Endometrium (tissue), 2 donors: ENCODE results near the gene SOWAHC.
"Not testable (repeated sequence)": the region's sequence is repeated elsewhere in the genome, so short reads cannot be mapped to it uniquely, and the experiment has no call there.

ENCODE experiments used
- FAIRE-seq: peaks from 2 replicates; lab custom pipeline; 2012; peaks lifted over from hg19 to GRCh38; lab: Jason Lieb, UNC
- donor health status: control.
- donor health status: control.

SOWAHC gene

GRCh38 chr2:109615637-109616144 lies 1.5 kb downstream of the SOWAHC start:
- no peak for FAIRE-seq

GRCh38 chr2:109616184-109616583 lies 2.0 kb downstream of the SOWAHC start:
- FAIRE-seq: no peak

- no peak for FAIRE-seq
Observed at GRCh38 chr2:109619032-109619615, 5.0 kb downstream of the SOWAHC start.

GRCh38 chr2:109623297-109623696 lies 9.1 kb downstream of the SOWAHC start:
- FAIRE-seq: no peak

DNA sequence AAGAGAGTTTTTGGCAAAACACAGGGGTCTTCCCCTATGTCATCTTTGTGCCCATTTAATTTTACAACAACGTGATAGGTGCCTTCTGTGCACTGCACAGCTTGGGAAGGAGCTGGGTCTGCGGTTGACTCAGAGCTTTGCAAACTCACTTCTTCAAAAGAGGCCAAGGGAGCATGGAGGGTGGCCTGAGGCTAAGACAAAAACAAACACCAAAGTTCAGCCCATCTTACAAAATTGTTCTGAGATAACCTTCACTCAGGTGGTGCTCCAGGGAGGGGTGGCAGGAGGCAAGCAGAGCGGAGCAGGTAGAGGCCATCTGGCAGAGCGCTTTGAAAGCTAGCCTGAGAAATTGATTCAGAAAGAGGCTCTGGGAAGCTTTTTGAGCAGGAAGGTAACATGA lies 9.8 kb downstream of the SOWAHC start:
- FAIRE-seq: no peak

DNA sequence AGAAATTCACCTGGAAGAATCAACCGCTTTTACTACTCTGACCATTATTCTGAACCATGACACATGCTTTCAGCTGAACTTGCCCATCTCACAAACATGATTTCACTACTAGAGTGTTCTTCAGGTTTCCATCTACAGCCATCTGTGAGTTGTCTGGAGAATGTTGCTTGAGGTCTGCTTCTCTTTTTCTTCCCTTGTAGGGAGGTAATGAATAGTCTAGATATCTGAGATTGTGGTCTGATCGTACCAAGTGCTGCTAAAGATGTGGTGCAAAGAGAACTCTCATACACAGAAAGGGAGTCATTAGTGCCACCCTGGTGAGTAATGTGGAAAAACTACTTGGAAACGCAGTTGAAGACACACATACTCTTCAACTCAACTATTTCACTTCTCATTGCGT lies 10.2 kb downstream of the SOWAHC start:
- no peak for FAIRE-seq

GRCh38 chr2:109628321-109628720 lies 14.2 kb downstream of the SOWAHC start:
- not testable (repeated sequence) for FAIRE-seq

DNA sequence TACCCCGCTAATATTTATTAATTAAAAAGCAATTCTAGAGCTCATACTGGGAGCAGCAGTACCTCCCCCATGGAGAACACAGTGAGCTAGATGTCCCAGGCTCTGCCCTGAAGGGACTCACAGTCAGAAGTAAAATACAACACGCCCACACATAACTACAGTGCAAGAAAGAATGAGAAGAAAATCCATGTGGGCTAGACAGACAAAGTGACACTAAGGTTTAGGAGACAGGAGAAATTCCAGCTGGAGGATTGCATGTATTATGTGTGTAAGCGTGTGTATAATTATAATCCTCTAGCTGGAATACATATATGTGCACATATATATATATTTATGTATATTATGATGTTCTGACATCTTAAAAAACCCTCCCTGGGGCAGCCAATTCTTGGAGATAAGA lies 15.7 kb downstream of the SOWAHC start:
- FAIRE-seq: no peak

DNA sequence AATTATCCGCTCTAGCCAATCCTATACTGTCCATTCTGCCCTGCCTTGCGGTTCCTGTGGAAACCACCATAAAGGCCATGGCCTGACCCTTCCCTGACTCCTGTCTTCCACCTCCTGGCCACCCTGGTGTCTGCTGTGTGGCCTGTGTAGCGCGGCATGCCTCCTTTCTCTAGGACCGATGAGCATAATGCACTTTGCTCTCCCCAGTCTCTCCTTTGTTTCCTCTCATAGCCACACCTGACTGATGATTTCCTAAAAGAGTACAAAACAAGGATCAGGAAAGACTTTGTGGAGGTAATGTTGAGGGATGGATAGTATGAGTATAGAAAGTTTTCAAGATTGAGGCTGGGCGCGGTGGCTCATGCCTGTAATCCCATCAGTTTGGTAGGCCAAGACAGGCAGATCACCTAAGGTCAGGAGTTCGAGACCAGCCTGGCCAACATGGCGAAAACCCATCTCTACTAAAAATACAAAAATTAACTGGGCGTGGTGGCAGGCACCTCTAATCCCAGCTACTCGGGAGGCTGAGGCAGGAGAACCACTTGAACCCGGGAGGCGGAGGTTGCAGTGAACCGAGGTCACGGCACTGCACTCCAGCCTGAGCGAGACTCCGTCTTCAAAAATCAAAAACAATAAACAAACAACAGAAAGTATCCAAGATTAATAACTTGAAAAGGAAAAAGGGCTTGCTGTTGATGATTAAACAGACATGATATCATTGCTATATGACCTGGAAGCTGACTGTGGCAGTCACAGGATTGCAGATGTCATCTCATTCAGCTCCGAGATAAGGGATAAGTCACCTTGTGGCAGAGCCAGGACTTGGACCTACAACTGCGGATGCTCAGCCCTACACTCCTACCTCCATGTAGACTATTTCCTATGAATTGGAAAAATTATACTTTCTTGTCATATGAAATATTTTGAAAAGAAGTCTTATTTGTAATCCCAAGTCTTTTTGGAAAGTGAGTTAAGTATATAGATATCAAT lies 16.6 kb downstream of the SOWAHC start:
- FAIRE-seq: no peak

GRCh38 chr2:109631741-109632140 lies 17.6 kb downstream of the SOWAHC start:
- no peak for FAIRE-seq

- FAIRE-seq: no peak
Observed at GRCh38 chr2:109632158-109632789, 18.1 kb downstream of the SOWAHC start.

DNA sequence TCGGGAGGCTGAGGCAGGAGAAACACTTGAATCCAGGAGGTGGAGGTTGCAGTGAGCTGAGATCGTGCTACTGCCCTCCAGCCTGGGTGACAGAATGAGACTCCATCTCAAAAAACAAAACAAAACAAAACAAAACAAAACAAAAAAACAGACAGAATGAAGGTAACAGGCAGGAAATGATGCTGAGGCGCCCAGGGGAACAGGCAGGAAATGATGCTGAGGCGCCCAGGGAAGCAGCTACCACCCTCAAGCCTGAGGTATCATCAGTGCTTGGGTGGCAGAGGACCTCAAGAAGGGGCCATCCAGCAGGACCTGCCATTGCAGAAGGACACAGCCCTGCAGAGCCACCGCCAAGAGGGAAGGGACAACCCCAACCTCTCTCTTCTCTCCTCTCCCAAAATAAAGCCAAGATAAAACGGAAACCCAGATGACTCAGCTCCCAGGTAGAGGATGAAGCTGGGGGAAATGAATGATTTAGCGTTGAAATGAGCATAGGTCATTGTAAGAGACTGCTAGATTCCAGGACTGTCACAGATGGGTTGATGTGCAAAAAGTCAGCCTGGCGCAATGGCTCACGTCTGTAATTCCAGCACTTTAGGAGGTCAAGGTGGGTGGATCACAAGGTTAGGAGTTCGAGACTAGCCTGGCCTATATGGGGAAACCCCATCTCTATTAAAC lies 19.3 kb downstream of the SOWAHC start:
- no peak for FAIRE-seq

DNA sequence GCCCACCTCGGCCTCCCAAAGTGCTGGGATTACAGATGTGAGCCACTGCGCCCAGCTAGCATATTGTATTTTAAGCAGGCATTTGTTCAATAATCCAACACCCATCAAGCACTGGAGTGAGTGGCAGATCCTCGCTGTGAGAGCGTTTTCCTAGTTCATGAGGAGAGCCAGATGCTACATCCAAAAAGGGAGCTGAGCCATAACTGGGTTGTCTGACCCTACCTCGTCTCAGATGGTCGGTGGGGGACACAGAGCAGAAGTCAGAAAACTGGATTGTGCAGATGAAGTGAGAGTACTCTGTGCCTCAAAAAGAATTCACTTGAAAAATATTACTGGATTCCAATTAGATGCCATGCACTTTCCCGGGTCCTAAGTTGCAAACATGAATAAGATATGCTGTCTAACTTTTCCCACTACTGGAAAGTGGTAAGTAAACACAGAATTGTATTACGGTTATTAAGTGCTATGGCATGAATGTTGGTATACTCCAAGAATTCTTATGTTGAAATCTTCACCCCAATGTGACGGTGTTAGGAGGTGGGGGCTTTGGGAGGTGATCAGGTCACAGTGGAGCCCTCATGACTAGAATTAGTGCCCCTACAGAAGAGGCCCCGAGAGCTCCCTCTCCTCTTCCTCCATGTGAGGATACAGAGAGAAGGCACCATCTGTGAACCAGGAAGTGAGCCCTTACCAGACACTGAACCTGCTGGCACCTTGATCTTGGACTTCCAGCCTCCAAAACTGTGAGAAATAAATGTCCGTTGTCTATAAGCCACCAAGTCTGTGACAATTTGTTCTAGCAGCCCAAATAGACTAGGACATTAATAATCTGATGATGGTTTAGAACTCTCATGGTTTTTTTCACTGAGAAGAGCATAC lies 21.5 kb downstream of the SOWAHC start:
- no peak for FAIRE-seq

- FAIRE-seq: no peak
Observed at GRCh38 chr2:109636317-109636716, 22.2 kb downstream of the SOWAHC start.

DNA sequence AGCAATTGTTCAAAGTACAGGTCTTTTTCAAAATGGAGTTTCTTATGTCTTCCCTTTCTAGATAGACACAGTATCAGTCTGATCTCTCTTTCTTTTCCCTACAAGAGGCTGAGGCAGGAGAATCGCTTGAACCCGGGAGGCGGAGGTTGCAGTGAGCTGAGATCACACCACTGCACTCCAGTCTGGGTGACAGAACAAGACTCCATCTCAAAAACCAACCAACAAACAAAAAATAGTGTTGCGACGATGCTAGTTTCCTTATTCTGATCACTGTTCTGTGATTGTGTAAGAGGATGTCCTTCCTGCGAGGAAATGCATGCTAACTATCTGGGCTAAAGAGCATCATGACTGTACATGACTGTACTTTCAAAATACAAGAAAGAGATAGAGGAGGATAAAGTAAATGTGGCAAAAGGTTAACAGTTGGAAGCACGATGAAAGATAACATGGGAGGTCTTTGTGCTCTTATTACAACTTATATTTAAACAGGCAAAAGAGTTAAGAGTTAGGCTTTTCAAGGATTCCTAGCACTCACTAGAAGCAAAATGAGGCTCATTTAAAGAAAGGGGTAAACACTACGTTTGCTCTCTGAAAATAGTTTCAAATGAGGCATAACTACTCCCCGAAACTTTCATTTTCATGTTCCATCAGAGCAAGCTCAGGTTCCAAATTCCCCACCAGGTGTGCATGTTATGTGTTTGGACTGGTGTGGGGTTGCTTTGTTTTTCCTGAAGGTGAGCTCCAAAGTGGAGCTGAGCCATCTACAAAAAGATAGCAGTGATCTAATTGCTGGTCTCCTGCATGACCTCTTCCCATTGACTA lies 23.8 kb downstream of the SOWAHC start:
- FAIRE-seq: no peak

- FAIRE-seq: no peak
Observed at GRCh38 chr2:109638795-109639194, 24.6 kb downstream of the SOWAHC start.

DNA sequence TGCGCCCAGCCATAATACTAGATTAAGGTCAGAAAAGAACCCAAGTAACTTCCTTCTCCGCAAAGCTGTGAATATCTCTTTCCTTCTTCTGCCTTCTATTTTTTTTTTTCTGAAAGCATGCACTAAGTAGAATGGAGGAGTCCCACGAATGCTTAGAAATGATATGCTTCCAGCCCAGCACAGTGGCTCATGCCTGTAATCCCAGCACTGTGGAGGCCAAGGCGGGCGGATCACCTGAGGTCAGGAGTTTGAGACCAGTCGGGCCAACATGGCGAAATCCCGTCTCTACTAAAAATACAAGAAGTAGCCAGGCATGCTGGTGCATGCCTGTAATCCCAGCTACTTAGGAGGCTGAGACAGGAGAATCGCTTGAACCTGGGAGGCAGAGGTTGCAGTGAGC lies 25.8 kb downstream of the SOWAHC start:
- FAIRE-seq: not testable (repeated sequence)

DNA sequence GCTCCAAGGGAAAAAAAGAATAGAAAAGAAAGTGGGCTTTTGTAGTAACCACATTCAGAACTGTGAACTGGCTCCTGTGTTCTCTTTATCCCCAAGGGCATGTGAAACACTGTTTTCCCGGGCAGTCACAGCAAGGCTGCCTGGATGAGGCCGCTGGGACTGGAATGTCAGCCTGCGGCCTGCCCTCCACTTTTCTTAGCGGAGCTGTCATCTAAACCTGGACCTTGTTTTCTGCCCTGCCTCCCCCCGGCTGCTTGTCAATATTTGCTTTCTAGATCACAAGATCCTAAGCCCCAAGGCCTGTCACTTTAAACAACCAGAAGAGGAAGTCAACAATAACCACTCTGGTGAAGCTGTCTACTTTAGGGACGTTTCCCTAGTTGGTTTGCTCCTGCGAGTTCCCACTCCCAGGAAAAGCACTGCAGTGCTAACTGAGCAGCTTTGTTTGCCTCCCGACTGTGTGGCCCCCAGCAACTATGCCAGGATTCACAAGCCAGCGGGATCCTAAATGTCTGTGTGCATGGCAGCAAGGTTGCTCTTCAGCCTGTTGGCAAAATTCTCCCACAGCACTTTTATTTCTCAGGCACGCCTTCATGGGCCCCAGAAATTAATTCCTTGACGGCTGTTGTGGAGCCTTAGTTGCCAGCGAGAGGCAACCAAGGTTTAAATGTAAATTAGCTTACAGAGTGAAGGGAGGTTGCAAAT lies 30.6 kb downstream of the SOWAHC start:
- no peak for FAIRE-seq

GRCh38 chr2:109645412-109646184 lies 31.4 kb downstream of the SOWAHC start:
- FAIRE-seq: no peak
